GM04503 (cell line): ENCODE measurements around the gene VWA5B1.

Experiments
- DNase-seq: peaks from one replicate; pipeline ENCODE4 v3.0.0-alpha.2; 2012; ENCODE audit warnings: low read depth

The VWA5B1 gene

DNA sequence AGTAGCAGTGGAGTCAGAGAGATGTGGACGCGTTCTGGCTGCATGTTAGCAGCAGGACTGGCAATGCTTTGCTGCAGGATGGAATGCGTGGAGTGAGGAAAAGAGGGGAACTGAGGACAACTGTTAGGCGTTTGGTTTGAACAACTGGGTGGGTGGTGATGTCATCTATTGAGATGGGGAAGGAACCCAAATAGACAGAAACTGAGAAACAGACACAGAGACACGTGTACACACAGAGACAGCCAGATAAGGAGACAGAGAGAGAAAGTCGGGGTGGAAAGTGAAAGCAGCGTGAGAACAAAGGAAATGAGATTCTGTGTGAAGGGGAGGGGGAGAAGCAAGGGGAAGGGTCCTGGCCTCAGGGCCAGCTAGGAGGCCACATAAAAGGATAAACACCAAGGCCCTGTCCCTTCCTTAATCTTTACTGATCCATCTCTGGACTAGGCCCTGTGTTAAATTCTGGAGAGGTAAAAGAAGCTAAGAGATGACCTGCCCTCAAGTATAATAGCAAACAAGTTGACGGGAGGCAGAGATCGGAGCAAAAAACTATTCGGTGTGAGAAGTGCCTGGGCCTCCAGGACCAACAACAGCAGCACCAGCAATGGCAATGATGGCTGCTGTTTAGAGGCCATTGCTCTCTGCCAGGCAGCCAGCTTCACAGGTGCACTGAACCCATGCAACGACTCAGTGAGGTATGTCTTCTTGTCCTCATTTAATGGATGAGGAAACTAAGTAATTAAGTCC, 31.6 kb downstream of the VWA5B1 start:
- DNase-seq: no peak

DNA sequence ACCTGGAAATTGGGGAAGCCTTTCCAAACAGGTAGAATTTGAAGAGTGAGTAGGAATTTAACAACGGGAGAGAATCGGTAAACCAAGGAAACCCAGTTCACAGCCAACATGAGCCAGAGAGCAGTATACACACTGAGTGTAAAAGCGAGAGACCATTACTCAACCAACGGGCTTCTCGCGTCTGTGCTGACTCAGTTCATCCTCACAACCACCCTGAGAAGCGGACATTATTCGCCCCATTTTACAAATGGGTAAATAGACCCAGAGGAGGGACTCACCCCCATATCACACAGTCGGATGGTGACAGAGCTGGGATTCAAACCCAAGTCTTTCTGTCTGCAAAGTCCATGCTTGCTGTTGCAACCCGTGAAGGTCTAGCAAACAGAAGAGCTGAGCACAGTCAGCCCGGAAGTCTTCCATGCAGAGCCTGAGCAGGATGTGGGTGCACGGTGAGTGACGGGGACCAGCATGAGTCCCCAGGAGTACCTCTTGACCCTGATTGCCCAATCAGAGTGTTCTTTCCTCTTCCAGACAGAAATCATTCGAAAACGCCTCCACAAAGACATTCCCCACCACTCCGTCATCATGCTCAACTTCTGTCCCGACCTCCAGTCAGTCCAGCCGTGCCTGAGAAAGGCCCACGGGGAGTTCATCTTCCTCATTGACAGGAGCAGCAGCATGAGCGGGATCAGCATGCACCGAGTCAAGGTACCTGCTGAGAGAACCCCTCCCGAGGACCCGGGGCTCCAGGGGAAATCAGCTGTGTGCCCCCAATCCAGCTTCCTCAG, 32.3 kb downstream of the VWA5B1 start:
- no peak for DNase-seq

DNA sequence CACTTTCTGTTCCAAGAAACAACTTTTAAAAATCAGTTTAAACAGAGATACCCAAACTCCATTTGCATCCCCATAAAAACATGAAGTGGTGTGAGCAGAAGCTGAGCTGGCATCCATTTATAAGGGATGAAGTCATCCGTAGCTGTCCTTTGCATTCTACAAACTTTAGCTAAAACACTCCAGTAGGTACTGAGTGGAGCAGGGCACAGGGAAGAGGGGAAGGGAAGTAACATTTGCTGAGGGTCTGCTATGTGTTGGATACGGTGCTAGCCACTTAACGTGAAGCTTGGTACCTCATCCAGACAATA, 32.9 kb downstream of the VWA5B1 start:
- no peak for DNase-seq

DNA sequence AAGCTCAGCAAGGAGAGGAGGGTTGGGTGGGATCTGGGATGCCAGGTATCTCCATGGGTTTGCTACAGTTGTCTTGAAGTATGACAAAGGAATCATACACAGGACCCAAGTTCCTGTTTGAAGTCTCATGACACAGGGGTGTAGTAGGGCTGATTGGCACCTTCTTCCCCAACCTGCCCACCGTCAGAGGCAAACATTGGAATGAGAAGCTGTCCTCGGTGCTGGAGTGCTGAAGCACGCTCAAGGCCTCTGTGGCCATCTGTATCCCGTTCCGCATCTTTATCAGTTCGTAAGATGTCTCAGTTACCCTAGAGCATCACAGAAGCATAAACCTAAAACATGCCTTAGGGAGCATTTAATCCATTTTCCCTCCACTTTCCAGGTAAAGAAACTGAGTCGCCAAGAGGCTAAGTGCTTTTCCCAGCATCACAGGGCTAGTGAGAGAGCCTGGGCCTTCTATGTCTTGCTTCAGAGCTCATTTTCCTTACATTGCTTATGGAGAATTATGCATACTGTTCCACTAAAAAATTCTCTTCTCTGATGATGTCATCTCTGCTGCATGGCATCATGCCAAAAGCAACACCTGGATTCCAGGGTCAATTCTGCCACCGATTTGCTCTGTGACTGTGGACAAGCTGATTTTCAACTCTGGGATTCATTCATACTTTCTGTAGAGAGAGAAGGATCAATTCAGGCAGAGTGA, 34.2 kb downstream of the VWA5B1 start:
- no peak for DNase-seq

DNA sequence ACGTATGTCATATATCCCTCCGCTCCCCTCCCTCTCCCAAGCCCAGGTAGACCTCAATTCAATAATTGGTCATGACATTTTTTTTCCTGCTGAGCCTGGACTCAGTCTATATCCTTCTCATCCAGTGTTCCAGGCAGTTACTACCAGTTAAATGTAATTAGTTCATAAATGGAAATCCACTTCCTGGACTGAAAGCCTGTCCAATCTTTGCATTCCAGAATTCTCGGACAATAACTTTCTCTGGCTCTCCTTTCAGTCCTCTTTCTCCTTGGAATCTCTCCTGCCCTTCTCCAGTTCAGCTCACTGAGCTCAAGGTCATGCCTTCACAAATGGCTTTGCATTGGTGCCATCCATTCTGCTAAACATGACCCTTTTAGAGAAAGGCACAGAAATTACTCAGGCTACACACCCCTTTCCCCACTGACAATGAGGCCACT, 34.8 kb downstream of the VWA5B1 start:
- no peak for DNase-seq

GRCh38 chr1:20325844-20326420, 35.3 kb downstream of the VWA5B1 start:
- no peak for DNase-seq

GRCh38 chr1:20327467-20327866, 36.8 kb downstream of the VWA5B1 start:
- DNase-seq: no peak

GRCh38 chr1:20328201-20328600, 37.5 kb downstream of the VWA5B1 start:
- DNase-seq: no peak

- DNase-seq: no peak
Observed at GRCh38 chr1:20329793-20330542, 39.3 kb downstream of the VWA5B1 start.

GRCh38 chr1:20334103-20334502, 43.4 kb downstream of the VWA5B1 start:
- DNase-seq: no peak

GRCh38 chr1:20336105-20336605, 45.5 kb downstream of the VWA5B1 start:
- no peak for DNase-seq

GRCh38 chr1:20337581-20337980, 46.9 kb downstream of the VWA5B1 start:
- DNase-seq: no peak

DNA sequence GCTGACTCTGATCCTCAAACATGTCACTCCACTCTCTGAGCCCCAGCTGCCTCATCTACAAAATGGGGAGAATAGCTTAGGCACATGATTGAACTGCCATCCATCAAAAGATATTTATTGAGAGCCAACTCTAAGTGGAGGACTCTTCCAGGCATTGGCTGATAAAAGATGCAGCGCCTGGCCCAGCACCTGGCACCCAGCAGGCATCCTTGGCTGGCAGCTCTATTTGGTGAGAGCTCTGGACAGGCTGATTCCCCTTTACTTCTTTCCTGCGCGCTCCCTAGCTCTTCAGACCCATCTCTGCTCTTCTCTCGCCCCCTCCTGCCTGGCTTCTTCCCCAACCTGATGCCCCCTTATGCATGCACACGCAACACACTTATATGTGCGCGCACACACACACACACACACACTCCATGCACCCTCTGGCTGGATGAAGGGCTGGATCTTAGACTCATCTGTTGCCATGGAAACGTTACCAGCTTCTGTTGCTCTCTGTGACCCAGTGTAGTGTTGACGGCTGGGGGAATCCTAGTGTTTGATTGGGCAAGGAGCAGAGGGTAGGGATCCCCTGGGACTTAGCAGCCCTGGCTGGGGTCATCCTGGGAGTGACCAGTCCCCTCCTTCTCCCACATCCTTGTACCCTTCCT, 49.3 kb downstream of the VWA5B1 start:
- no peak for DNase-seq

DNA sequence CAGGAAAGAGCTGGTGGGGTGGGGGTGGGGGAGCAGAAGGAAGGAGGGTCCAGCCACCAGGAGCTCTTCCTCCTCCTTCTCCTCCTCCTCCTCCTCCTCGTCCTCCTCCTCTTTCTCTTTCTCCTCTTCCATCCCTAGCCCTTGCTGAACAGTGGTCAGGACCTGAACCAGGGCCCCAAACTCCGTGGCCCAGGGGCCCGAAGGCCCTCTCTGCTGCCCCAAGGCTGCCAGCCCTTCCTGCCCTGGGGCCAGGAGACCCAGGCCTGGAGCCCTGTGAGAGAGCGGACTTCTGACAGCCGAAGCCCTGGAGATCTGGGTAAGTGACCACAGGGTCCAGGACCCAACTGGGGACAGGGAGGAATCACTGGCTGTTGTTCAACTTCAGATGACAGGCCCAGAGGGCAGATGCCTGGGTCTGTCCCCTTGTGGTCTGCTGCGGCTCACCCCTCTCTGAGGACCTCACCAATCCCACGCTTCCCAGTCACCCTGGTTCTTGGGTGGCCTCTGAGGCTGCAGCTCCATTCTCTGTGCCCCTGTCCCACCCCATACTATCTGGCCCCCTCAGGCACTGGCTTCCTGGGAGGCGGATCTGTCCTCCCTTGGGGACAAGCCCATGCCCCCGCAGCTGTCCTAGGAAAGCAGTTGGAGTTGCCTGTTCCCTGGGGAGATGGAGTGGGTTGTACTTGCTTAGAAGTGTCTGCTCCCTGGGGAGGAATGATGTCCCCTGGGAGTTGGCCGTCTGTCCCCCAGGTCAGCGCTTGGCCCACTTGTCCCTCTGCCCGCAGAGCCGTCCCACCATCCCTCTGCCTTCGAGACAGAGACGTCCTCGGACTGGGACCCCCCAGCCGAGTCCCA, 51.8 kb downstream of the VWA5B1 start:
- DNase-seq: no peak

- DNase-seq: no peak
Observed at GRCh38 chr1:20343149-20343937, 52.7 kb downstream of the VWA5B1 start.

DNA sequence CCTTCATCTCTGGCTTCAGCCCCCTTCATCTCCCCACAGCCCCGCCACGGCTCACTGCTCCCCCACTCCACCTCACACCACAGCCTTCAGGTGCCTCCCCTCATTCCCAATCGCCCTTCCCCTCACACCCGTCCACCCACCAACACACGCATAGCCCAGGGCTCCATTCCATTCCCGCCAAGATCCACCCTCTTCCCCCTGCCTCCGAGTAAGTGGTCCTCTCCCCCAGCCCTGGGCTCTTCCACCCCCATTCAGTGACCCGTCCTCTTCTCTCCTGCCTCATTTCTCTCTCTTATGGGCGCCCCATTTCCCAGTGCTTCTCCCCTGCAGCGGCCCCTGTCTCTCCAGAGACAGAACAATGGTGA, 53.2 kb downstream of the VWA5B1 start:
- no peak for DNase-seq

GRCh38 chr1:20344738-20345137, 54.1 kb downstream of the VWA5B1 start:
- no peak for DNase-seq

GRCh38 chr1:20345419-20345818, 54.7 kb downstream of the VWA5B1 start:
- DNase-seq: no peak

DNA sequence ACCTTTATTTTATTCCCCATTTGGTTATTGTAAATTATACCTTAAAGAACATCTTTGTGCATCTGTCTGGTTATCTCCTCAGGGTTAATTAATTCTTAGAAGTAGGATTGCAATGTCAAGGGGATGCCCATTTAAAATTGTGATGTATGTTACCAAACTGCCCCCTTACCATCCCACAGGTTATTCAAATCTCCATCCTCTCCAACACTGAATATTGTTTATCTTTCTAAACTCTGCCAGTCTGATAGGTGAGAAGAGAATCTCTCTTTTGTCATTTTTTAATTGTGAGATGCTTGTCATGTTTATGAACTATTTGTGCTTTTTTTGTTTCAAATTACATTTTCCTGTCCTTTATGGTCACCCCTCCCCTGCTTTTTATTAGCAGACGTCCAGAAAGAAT, 55.8 kb downstream of the VWA5B1 start:
- DNase-seq: no peak

GRCh38 chr1:20347699-20348098, 57.0 kb downstream of the VWA5B1 start:
- DNase-seq: no peak
